OCI-LY7 (cell line): Measurements from ENCODE around the gene RPL29. TPM values are rescaled to one million over a fixed set of nuclear protein-coding genes. Genes with fewer than 3 reads are reported as not detected.

Experiments used
- BruUV-seq: library from RNA; stranded (reverse); fragments of 400-500 nt; replicated peaks from 2 replicates; lab custom pipeline; 2021; lab: Mats Ljungman, UMichigan
- CTCF ChIA-PET: fragments of 300-600 bp; sonication (Branson Sonifier 250); formaldehyde crosslinking; loops from one replicate; lab custom pipeline; 2022; ENCODE audit warnings: antibody characterized with exemption; ENCODE audit not compliant: unreplicated experiment; lab: Charles Lee
- POLR2A ChIA-PET: fragments of 300-600 bp; sonication (Branson Sonifier 250); formaldehyde crosslinking; loops from one replicate; lab custom pipeline; 2022; ENCODE audit warnings: antibody characterized with exemption; lab: Charles Lee
- DNase-seq: peaks from one replicate; pipeline ENCODE4 v3.0.0-alpha.2; 2015; ENCODE audit warnings: low spot score
- H2AFZ ChIP-seq: fragments of 200-600 bp; sonication (generic), shearing (Covaris generic); 2 replicates; pipeline ENCODE4 v1.6.1; 2014; ENCODE audit warnings: mild to moderate bottlenecking, antibody characterized with exemption, low read length, moderate library complexity
- H3K27ac ChIP-seq: fragments of 200-600 bp; sonication (generic); 2 replicates; pipeline ENCODE4 v1.5.1; 2014; ENCODE audit warnings: mixed run types, low read depth, mild to moderate bottlenecking, moderate library complexity, low read length, inconsistent platforms; ENCODE audit not compliant: poor library complexity, severe bottlenecking
- H3K36me3 ChIP-seq: fragments of 200-600 bp; sonication (generic); 2 replicates; pipeline ENCODE4 v1.6.1; 2014; ENCODE audit warnings: mild to moderate bottlenecking, antibody characterized with exemption, low read length, moderate library complexity, mixed read lengths; ENCODE audit not compliant: insufficient read depth
- H3K4me1 ChIP-seq: fragments of 200-600 bp; sonication (generic); 2 replicates; pipeline ENCODE4 v1.5.1; 2014; ENCODE audit warnings: mild to moderate bottlenecking, low read length; ENCODE audit not compliant: insufficient read depth, poor library complexity, severe bottlenecking
- H3K4me2 ChIP-seq: fragments of 200-600 bp; sonication (generic); 2 replicates; pipeline ENCODE4 v1.6.1; 2014; ENCODE audit warnings: mild to moderate bottlenecking, low read length
- H3K4me3 ChIP-seq: fragments of 200-600 bp; sonication (generic); 2 replicates; pipeline ENCODE4 v1.5.1; 2014; ENCODE audit warnings: mild to moderate bottlenecking, low read depth, low read length; ENCODE audit not compliant: poor library complexity, severe bottlenecking
- H3K79me2 ChIP-seq: fragments of 200-600 bp; sonication (generic); 2 replicates; pipeline ENCODE4 v1.6.1; 2016; ENCODE audit warnings: low read depth, mild to moderate bottlenecking, low read length, moderate library complexity, mixed read lengths; ENCODE audit not compliant: insufficient read depth
- H3K9me2 ChIP-seq: fragments of 200-600 bp; sonication (generic); 2 replicates; pipeline ENCODE4 v1.6.1; 2016; ENCODE audit warnings: mild to moderate bottlenecking, low read length, mixed read lengths; ENCODE audit not compliant: insufficient read depth
- H3K9me3 ChIP-seq: fragments of 200-600 bp; sonication (generic); 2 replicates; pipeline ENCODE4 v1.6.1; 2014; ENCODE audit warnings: mild to moderate bottlenecking, mixed run types, low read length, mixed read lengths
- H4K20me1 ChIP-seq: fragments of 200-600 bp; sonication (generic); 2 replicates; pipeline ENCODE4 v1.6.1; 2014; ENCODE audit warnings: mild to moderate bottlenecking, antibody characterized with exemption, low read length, moderate library complexity, mixed read lengths; ENCODE audit not compliant: insufficient read depth
- CTCF ChIP-seq: fragments of 200-600 bp; sonication (generic); conservative IDR thresholded peaks from 2 replicates; pipeline ENCODE4 v1.5.1; 2014; ENCODE audit warnings: mild to moderate bottlenecking, antibody characterized with exemption, low read length, moderate library complexity, mixed read lengths
- EZH2phosphoT487 ChIP-seq: fragments of 200-600 bp; sonication (generic); IDR thresholded peaks from 2 replicates; pipeline ENCODE4 v1.6.1; 2018; ENCODE audit warnings: low read depth, borderline replicate concordance, mild to moderate bottlenecking, mixed run types, antibody characterized with exemption, low read length, moderate library complexity, mixed read lengths
- intact Hi-C: fragments of 100-400 bp; cut with micrococcal nuclease; formaldehyde crosslinking; loops from one replicate; pipeline ENCODE4 v1.10.0; 2022; ENCODE audit not compliant: unreplicated experiment
- total RNA-seq, 2 experiments: library from RNA; depleted of rRNA in 1 of 2; stranded (reverse); fragments of >200 nt in 1 of 2; shearing (Covaris generic) in 1 of 2; gene quantifications; 2 replicates each; pipeline ENCODE4 v1.2.3, GENCODE V29; 2014 to 2022

RPL29 gene
- total RNA-seq, 2 experiments from 2014 or later: 1,535 to 1,781 TPM

- H3K9me2 ChIP-seq: no peaks in the 10 kb centered on the region
- no peaks in the 10 kb centered on the region for H3K9me3 ChIP-seq
- no peaks in the 10 kb centered on the region for H3K36me3 ChIP-seq
- H3K4me3 ChIP-seq: no peak overlapping the region
- no peak overlapping the region for H3K4me2 ChIP-seq
- H3K79me2 ChIP-seq: no peaks in the 10 kb centered on the region
- DNase-seq: no peak
- ChIA-PET CTCF (interaction anchor here (0.6 kb wide), 1 partner anchor 1184 kb away, joined by 3 read pairs; no protein-coding TSS in a partner anchor), POLR2A (no interaction called here)
- H3K4me1 ChIP-seq: peaks cover 10% of the 10 kb centered on the region
- H4K20me1 ChIP-seq: no peaks in the 10 kb centered on the region
- intact Hi-C loops: no loop called here
- no TSS peak for BruUV-seq
- TF ChIP-seq EZH2phosphoT487: no peak
- H3K27ac ChIP-seq: no peak overlapping the region
- H2AFZ ChIP-seq: no peak overlapping the region
Measured at GRCh38 chr3:51963951-51964451, 31.7 kb downstream of the RPL29 start.

DNA sequence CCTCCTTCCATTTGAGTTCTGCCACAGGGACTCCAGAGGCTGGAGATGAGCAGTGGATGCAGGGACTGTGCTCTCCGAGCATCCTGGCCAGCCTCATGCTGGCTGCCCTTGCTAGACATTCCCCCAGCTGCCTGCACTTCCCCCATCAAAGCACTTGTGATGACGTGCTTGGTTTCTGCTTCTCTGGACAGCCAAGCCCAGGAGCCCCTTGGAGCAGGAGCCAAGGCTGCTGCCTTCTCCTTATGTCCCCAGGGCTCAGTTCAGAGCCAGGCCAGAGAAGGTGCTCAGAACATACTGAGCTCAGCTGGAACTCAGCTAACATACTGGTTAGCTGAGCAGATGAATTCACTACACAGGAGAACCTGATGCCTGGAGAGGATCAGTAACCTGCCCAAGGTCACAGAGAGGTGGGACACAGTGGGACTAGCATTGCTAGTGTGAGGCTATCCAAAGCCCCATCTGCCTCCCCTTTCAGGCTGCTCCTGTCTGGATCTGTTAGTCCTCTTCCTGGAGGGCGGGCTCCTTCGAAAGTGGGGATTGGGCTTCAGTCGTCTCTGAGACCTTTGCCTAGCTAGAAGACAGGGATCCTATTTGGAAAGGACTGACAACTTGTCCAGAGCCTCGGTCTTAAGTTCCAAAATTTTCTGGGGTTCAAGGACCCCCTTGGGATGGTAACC, 32.7 kb downstream of the RPL29 start:
- TF ChIP-seq EZH2phosphoT487: no peak
- TF ChIP-seq CTCF: no peak
- no TSS peak for BruUV-seq
- Histone ChIP-seq H3K9me3 (no peaks in the 10 kb centered on the region), H3K79me2 (no peaks in the 10 kb centered on the region), H3K27ac (no peak overlapping the region), H3K36me3 (no peaks in the 10 kb centered on the region), H3K9me2 (no peaks in the 10 kb centered on the region), H3K4me1 (peaks cover 4% of the 10 kb centered on the region), H4K20me1 (no peaks in the 10 kb centered on the region), H3K4me2 (no peak overlapping the region), H3K4me3 (no peak overlapping the region), H2AFZ (no peak overlapping the region)
- POLR2A ChIA-PET: no interaction called here
- intact Hi-C loops: no loop called here
- no peak for DNase-seq
- CTCF ChIA-PET: interaction anchor here (0.6 to 1.5 kb wide), 2 partner anchors 11 to 1185 kb away, joined by 3 to 4 read pairs; partner anchors contain the start of gene ABHD14B

- no TSS peak for BruUV-seq
Measured at GRCh38 chr3:51961602-51962569, 33.8 kb downstream of the RPL29 start.

More at GRCh38 chr3:51961602-51962569, 33.8 kb downstream of the RPL29 start:
- TF ChIP-seq EZH2phosphoT487: no peak
- TF ChIP-seq CTCF: no peak
- ChIA-PET POLR2A (no interaction called here), CTCF (interaction anchor here (1.5 kb wide), 1 partner anchor 12 kb away, joined by 4 read pairs; the partner anchor contains the start of gene ABHD14B)
- H3K4me2 ChIP-seq: no peak overlapping the region
- H3K9me2 ChIP-seq: no peaks in the 10 kb centered on the region
- H3K4me1 ChIP-seq: peaks cover under 1% of the 10 kb centered on the region
- no peak overlapping the region for H2AFZ ChIP-seq
- H3K27ac ChIP-seq: no peak overlapping the region
- H3K36me3 ChIP-seq: no peaks in the 10 kb centered on the region
- no peak overlapping the region for H3K4me3 ChIP-seq
- H3K79me2 ChIP-seq: no peaks in the 10 kb centered on the region
- DNase-seq: no peak
- intact Hi-C loops: no loop called here
- H4K20me1 ChIP-seq: no peaks in the 10 kb centered on the region
- H3K9me3 ChIP-seq: no peaks in the 10 kb centered on the region
